CD14-positive monocyte (primary cell): ENCODE data around the gene MIGA2. TPM values are rescaled to one million over a fixed set of nuclear protein-coding genes. Genes with fewer than 3 reads are reported as not detected.

ENCODE experiments used
- DNase-seq, 3 donors: peaks; one replicate each; pipeline ENCODE4 v3.0.0-alpha.2; 2011 to 2022
- H2AFZ ChIP-seq: 2 replicates; pipeline ENCODE4 v1.6.0; 2012; ENCODE audit warnings: mild to moderate bottlenecking, low read depth, low read length, inconsistent platforms; ENCODE audit not compliant: insufficient read depth, poor library complexity, severe bottlenecking
- H3K27ac ChIP-seq, 2 donors: 1 replicate in 1 of 2; 2 replicates in 1 of 2; pipeline ENCODE4 v1.5.1; 2012 to 2013; ENCODE audit warnings: low read length in 2 of 2, control low read depth in 1 of 2, inconsistent platforms in 1 of 2, low read depth in 1 of 2, mild to moderate bottlenecking in 1 of 2
- H3K27me3 ChIP-seq, 2 donors: one replicate each; pipeline versions ENCODE4 v1.6.0 to v1.6.1; 2011 to 2013; ENCODE audit warnings: low read length in 2 of 2; ENCODE audit not compliant: control insufficient read depth in 2 of 2, insufficient read depth in 2 of 2
- H3K36me3 ChIP-seq, 2 donors: replicated peaks in 1 of 2; 1 replicate in 1 of 2; 2 replicates in 1 of 2; pipeline versions ENCODE4 v1.5.1 to v1.6.1; 2012 to 2013; ENCODE audit warnings: low read length in 2 of 2, control low read depth in 1 of 2, inconsistent platforms in 1 of 2, mild to moderate bottlenecking in 1 of 2; ENCODE audit not compliant: insufficient read depth in 2 of 2, control insufficient read depth in 1 of 2
- H3K4me1 ChIP-seq, 2 donors: 1 replicate in 1 of 2; 2 replicates in 1 of 2; pipeline versions ENCODE4 v1.5.1 to v1.6.1; 2012 to 2013; ENCODE audit warnings: low read length in 2 of 2, control low read depth in 1 of 2, inconsistent platforms in 1 of 2, mild to moderate bottlenecking in 1 of 2, moderate library complexity in 1 of 2; ENCODE audit not compliant: insufficient read depth in 2 of 2, control insufficient read depth in 1 of 2
- H3K4me2 ChIP-seq: replicated peaks from 2 replicates; pipeline ENCODE3; 2012; ENCODE audit warnings: low read length, moderate library complexity, mild to moderate bottlenecking; ENCODE audit not compliant: poor library complexity, severe bottlenecking; ENCODE audit errors: extremely low read depth
- H3K4me3 ChIP-seq, 3 experiments: fragments of 200-600 bp in 1 of 3; sonication (generic) in 1 of 3; replicated peaks in 1 of 3; 1 replicate in 2 of 3; 2 replicates in 1 of 3; pipeline ENCODE4 v1.5.1; 2011 to 2013; ENCODE audit warnings: low read length in 3 of 3, mild to moderate bottlenecking in 3 of 3, control low read depth in 2 of 3, low read depth in 2 of 3, inconsistent platforms in 1 of 3, moderate library complexity in 1 of 3
- H3K79me2 ChIP-seq: 2 replicates; pipeline ENCODE4 v1.6.0; 2012; ENCODE audit warnings: mild to moderate bottlenecking, control low read depth, inconsistent platforms, low read length, moderate library complexity; ENCODE audit not compliant: insufficient read depth
- H3K9ac ChIP-seq: 2 replicates; pipeline ENCODE4 v1.6.0; 2017; ENCODE audit warnings: low read length, mild to moderate bottlenecking; ENCODE audit not compliant: insufficient read depth, poor library complexity, severe bottlenecking
- H3K9me3 ChIP-seq, 2 donors: replicated peaks in 1 of 2; 1 replicate in 1 of 2; 2 replicates in 1 of 2; pipeline versions ENCODE4 v1.5.1 to v1.6.1; 2012 to 2013; ENCODE audit warnings: low read length in 2 of 2, control low read depth in 1 of 2; ENCODE audit not compliant: control insufficient read depth in 1 of 2, insufficient read depth in 1 of 2
- H4K20me1 ChIP-seq: 2 replicates; pipeline ENCODE4 v1.6.0; 2012; ENCODE audit warnings: mild to moderate bottlenecking, low read length, control low read depth, moderate library complexity; ENCODE audit not compliant: insufficient read depth
- H3K27ac Mint-ChIP-seq, 7 donors: one replicate each; pipeline ENCODE4 v1.8.0; 2020; ENCODE audit warnings: mild to moderate bottlenecking in 7 of 7, mixed read lengths in 7 of 7, moderate library complexity in 6 of 7, inconsistent platforms in 2 of 7
- H3K27me3 Mint-ChIP-seq, 3 donors: one replicate each; pipeline ENCODE4 v1.8.0; 2021 to 2022; ENCODE audit warnings: low read depth in 3 of 3, mild to moderate bottlenecking in 3 of 3, mixed read lengths in 3 of 3, moderate library complexity in 3 of 3, inconsistent platforms in 1 of 3
- H3K36me3 Mint-ChIP-seq, 2 donors: one replicate each; pipeline ENCODE4 v1.8.0; 2020; ENCODE audit warnings: mixed read lengths in 2 of 2, inconsistent platforms in 1 of 2, mild to moderate bottlenecking in 1 of 2
- H3K4me1 Mint-ChIP-seq: one replicate; pipeline ENCODE4 v1.8.0; 2020; ENCODE audit warnings: mild to moderate bottlenecking, mixed read lengths
- H3K4me3 Mint-ChIP-seq, 2 donors: one replicate each; pipeline ENCODE4 v1.8.0; 2020; ENCODE audit warnings: mild to moderate bottlenecking in 2 of 2, mixed read lengths in 2 of 2, moderate library complexity in 1 of 2
- H3K9me3 Mint-ChIP-seq, 7 donors: one replicate each; pipeline ENCODE4 v1.8.0; 2020 to 2022; ENCODE audit warnings: mixed read lengths in 7 of 7, mild to moderate bottlenecking in 6 of 7, moderate library complexity in 6 of 7, inconsistent platforms in 2 of 7
- CTCF ChIP-seq: fragments of 200-600 bp; IDR thresholded peaks from one replicate; pipeline ENCODE4 v1.8.0; 2022; ENCODE audit warnings: antibody characterized with exemption, mild to moderate bottlenecking
- WGBS: methylation state at CpG from one replicate; pipeline ENCODE4 v1.1.5; 2013; ENCODE audit warnings: missing lambda C conversion rate; ENCODE audit not compliant: insufficient coverage; 5-methylcytosine and 5-hydroxymethylcytosine counted together
- intact Hi-C, 2 donors: fragments of 100-400 bp; cut with micrococcal nuclease; formaldehyde crosslinking; loops; one replicate each; pipeline versions ENCODE4 v1.15.0 to v1.15.1; 2023
- polyA plus RNA-seq, 3 donors: library from polyadenylated mRNA; depleted of rRNA in 1 of 3; unstranded in 2 of 3; stranded (reverse) in 1 of 3; fragments of 300-500 nt in 2 of 3; fragments of >200 nt in 1 of 3; fragmentation: Illumina TruSeq in 2 of 3; gene quantifications; 1 replicate in 2 of 3; 2 replicates in 1 of 3; pipeline ENCODE4 v1.2.3, GENCODE V29; 2012 to 2021

Gene MIGA2
- polyA plus RNA-seq, 3 donors: 1.9 to 45.4 (median 5.9) TPM

DNA sequence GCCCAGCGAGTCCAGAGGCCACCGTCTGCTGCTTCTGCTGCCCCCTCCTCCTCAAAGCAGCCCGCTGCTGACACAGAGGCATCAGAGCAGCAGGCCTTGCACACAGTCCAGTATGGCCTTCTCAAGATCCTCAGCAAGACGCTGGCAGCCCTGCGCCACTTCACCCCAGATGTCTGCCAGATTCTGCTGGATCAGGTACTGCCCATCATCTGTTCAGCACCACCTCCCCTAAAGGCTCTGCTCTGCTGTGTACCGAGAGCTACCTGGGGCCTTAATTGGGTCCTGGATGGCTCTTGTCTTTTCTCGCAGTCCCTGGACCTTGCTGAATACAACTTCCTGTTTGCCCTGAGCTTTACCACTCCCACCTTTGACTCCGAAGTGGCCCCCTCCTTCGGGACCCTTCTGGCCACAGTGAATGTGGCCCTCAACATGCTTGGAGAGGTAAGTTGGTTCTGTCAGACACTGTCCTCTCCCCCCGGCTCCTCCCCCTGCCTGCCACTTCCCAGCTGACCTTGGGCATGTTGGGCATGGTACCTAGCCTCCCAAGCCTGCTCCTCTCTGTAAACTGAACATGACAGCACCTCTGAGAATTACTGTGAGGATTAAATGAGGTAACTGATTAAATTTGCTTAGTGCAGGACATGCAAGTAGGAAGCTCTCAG, 31.0 kb upstream of the MIGA2 start:
- no peaks in the 10 kb centered on the region for H3K9me3 ChIP-seq
- WGBS: 100% methylated on average over 7 of the region's 10 CpGs
- Mint-ChIP-seq H3K9me3 (no peaks in the 10 kb centered on the region), H3K27me3 (peaks cover 0 to 2% (median 1%) of the 10 kb centered on the region in 3 donors), H3K4me1 (no peaks in the 10 kb centered on the region), H3K4me3 (peak overlapping the region in 1 of 2 donors; percentile 24), H3K36me3 (peaks cover 64 to 86% of the 10 kb centered on the region in 2 donors), H3K27ac (peak overlapping the region in 1 of 7 donors; percentile 1)
- H3K4me1 ChIP-seq: no peaks in the 10 kb centered on the region
- no peak overlapping the region for H3K4me3 ChIP-seq
- H3K9ac ChIP-seq: no peak overlapping the region
- H3K4me2 ChIP-seq: no peak overlapping the region
- no peak overlapping the region for H3K27ac ChIP-seq
- no peaks in the 10 kb centered on the region for H3K79me2 ChIP-seq
- no peak for TF ChIP-seq CTCF
- DNase-seq: no peak
- intact Hi-C loops: no loop called here
- H3K27me3 ChIP-seq: no peaks in the 10 kb centered on the region
- H3K36me3 ChIP-seq: peaks cover 60 to 82% of the 10 kb centered on the region in 2 donors
- H2AFZ ChIP-seq: no peak overlapping the region
- no peaks in the 10 kb centered on the region for H4K20me1 ChIP-seq

DNA sequence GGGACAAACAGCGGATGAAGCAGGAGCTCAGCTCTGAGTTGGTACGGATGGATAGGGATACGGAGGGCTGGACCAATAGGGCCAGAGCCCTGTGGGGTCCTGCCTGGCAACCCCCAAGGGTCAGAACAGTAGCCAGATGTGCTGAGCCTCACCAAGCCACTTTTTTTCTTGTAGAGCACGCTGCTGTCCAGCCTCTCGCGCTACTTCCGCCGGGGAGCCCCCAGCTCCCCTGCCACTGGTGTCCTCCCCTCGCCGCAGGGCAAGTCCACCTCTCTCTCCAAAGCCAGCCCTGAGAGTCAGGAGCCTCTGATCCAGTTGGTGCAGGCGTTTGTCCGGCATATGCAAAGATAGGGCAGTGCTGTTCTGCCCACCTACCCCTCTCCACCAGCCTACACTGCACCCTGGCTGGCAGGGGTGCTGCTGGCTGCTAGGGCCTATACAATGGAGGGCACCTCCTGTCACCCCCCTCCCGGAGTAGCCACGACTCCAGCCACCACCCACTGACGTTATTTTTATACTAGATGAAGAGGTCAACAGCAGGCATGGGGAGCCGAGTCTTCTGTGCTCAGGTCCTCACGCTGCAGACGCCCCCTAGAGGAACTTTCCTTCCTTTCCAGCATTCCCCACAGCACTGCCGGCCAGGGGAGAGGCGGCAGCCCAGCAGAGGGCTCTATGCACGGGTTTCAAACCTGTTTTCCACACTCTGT, 29.9 kb upstream of the MIGA2 start:
- Histone ChIP-seq H3K27me3 (no peaks in the 10 kb centered on the region), H3K27ac (no peak overlapping the region), H4K20me1 (no peaks in the 10 kb centered on the region), H3K4me2 (no peak overlapping the region), H3K36me3 (peaks cover 56 to 81% of the 10 kb centered on the region in 2 donors), H3K9ac (no peak overlapping the region), H3K4me3 (no peak overlapping the region), H3K79me2 (no peaks in the 10 kb centered on the region), H3K9me3 (no peaks in the 10 kb centered on the region), H3K4me1 (no peaks in the 10 kb centered on the region), H2AFZ (no peak overlapping the region)
- no peaks in the 10 kb centered on the region for H3K9me3 Mint-ChIP-seq
- WGBS: 82% methylated on average over 15 of the region's 21 CpGs
- peaks cover 60 to 84% of the 10 kb centered on the region in 2 donors for H3K36me3 Mint-ChIP-seq
- no peak overlapping the region for H3K4me3 Mint-ChIP-seq
- peak in 2 of 3 donors; percentile 7 to 27 for DNase-seq
- H3K27ac Mint-ChIP-seq: no peak overlapping the region
- H3K27me3 Mint-ChIP-seq: peaks cover 0 to 2% (median 0%) of the 10 kb centered on the region in 3 donors
- intact Hi-C loops: no loop called here
- peak; percentile 77 for TF ChIP-seq CTCF
- H3K4me1 Mint-ChIP-seq: no peaks in the 10 kb centered on the region
